Measurements from ENCODE around the gene SLC25A34.
"Not testable (repeated sequence)": the region's sequence is repeated elsewhere in the genome, so short reads cannot be mapped to it uniquely, and the experiment has no call there.

SLC25A34 gene

GRCh38 chr1:15736038-15736891 lies at the start of gene SLC25A34:
Gene SLC25A34, plus strand, starts transcription at chr1:15736258. Its CDS starts 228 bp downstream, at chr1:15736486.
- DNase-seq (ENCODE audit: low spot score), result no peak

DNA sequence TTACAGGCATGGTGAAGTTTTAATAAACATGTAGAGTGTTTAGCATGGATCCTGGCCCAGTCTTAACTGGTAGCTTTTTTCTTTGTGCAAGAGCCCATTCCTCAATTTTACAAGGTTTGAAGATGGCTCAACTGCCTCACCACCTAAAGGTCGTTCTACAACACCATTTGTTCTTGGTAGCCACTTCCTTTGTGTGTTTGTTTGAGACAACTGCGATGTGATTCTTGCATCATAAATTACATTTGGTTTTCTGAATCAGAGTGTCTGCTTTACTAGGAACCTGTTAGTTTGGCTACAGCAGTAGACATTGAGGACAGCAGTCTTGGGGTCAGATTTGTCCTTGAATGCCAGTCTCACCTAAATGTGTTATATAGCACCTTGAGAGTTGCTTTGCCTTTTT lies 48.6 kb upstream of the SLC25A34 start:
- no peak for DNase-seq (ENCODE audit: low spot score)

- no peak for DNase-seq (ENCODE audit: low spot score)
Observed at GRCh38 chr1:15690317-15690716, 45.7 kb upstream of the SLC25A34 start.

GRCh38 chr1:15691434-15692032 lies 44.5 kb upstream of the SLC25A34 start:
- DNase-seq (ENCODE audit: low spot score), result no peak

- no peak for DNase-seq (ENCODE audit: low spot score)
Observed at GRCh38 chr1:15692121-15692682, 43.9 kb upstream of the SLC25A34 start.

GRCh38 chr1:15693371-15693770 lies 42.7 kb upstream of the SLC25A34 start:
- DNase-seq (ENCODE audit: low spot score), result no peak

- peak; percentile 83 for DNase-seq (ENCODE audit: low spot score)
Observed at GRCh38 chr1:15696956-15697521, 39.0 kb upstream of the SLC25A34 start.

- no peak for DNase-seq (ENCODE audit: low spot score)
Observed at GRCh38 chr1:15698201-15698600, 37.9 kb upstream of the SLC25A34 start.

GRCh38 chr1:15699321-15699720 lies 36.7 kb upstream of the SLC25A34 start:
- not testable (repeated sequence) for DNase-seq (ENCODE audit: low spot score)

DNA sequence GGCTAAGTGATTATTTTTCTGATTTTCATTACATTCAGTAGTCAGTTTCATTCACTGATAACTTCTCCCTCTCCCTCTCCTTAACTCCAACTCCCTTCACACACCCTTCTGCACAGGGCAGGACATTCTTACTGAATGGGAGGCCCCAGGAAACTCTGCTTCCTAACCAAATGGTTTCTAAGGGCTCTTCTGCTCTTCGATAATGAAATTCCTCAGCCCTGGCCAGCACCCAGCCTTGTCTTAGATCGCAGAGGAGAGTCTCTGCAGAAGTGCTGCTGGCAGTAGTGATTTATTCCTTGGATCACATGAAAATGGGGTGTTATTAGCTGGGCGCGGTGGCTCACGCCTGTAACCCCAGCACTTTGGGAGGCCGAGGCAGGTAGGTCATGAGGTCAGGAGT lies 35.5 kb upstream of the SLC25A34 start:
- no peak for DNase-seq (ENCODE audit: low spot score)

GRCh38 chr1:15701784-15702183 lies 34.3 kb upstream of the SLC25A34 start:
- no peak for DNase-seq (ENCODE audit: low spot score)

DNA sequence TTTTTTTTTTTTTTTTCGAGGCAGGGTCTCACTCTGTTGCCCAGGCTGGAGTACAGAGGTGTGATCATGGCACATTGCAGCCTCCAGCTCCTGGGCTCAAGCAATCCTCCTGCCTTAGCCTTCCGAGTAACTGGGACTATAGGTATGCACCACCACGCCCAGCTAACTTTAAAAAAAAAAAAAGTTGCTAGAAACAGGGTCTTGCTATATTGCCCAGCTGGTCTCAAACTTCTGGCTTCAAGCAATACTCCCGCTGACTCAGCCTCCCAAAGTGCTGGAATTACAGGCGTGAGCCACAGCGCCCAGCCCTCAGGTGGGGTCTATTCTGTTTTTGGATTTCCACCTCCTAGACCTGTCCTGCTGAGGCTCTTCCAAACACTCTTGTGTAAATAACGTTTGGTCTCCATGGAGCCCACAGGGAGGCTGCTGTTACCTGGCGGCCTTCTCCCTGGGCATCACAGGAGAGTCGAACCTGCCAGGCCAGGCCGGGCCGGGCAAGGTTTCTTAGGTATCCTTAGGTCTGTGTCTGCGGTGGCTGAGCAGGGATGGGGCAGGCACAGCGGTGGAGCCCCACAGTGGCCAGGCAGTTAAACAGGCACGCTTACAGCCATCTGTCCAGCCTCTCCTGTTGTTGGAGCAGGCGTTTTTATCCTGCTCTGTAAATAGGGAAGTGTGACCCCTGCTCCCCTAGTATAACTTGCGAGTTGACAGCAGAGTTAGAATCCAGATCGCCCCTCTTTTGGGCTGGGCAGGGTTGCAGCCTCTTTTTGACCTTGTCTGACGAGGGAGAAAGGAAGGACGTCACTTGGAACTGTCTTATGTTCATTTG lies 33.1 kb upstream of the SLC25A34 start:
- DNase-seq (ENCODE audit: low spot score), result no peak

- DNase-seq (ENCODE audit: low spot score), result no peak
Observed at GRCh38 chr1:15703562-15703961, 32.5 kb upstream of the SLC25A34 start.

- no peak for DNase-seq (ENCODE audit: low spot score)
Observed at GRCh38 chr1:15704526-15705183, 31.4 kb upstream of the SLC25A34 start.

GRCh38 chr1:15705184-15705566 lies 30.9 kb upstream of the SLC25A34 start:
- no peak for DNase-seq (ENCODE audit: low spot score)

GRCh38 chr1:15706751-15707150 lies 29.3 kb upstream of the SLC25A34 start:
- DNase-seq (ENCODE audit: low spot score), result no peak

DNA sequence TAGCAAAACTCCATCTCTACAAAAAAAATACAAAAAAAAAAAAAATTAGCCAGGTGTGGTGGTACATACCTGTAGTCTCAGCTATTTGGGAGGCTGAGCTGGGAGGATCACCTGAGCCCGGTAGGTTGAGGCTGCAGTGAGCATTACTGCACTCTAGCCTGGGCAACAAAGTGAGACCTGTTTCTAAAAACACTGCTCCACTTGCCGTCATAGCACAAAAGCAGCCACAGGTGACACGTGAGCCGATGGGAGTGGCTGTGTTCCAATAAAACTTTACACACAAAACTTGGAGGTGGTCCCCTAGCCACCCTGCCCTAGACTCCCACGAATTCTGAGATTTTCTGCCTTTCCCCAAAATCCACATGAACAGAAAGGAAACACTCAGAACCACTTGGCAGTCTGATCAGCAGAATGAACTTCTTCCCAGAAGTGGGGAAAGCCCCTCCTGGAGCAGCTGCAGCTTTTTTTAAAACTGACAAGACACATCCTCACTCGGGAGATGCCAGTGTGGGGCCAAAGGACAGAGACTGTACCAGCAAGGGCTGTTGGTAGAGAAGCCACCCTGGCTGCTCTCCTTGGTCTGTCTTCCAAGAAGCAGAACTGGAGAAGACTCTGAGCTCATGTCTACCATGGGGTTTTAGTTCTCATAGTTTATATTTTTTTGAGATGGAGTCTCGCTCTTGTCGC lies 28.7 kb upstream of the SLC25A34 start:
- DNase-seq (ENCODE audit: low spot score), result no peak

DNA sequence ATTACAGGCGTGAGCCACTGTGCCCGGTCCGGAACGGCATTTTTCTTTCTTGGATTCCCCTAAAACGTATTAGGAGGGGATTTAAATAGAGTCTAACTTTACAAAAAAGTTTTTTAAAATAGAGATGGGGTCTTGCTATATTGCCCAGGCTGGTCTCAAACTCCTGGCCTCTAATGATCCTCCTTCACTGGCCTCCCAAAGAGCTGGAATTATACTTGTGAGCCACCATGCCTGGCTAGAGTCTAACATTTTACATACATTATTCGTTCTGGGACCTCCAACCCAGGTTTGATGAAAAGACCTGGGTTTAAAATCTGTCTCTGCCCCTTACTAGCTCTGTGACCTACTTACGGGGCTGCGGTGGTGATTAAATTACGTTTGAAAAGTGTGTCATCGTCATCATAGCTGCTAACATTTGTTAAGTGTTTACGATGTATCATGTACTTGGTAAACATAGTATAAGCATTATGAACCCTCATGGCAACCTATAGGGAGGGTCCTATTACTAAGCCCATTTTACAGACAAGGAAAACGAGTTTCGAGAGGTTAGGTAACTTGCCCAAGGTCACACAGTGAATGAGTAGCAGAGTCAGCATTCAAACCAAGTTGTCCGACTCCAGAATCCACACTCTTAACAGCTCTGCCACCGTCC lies 27.4 kb upstream of the SLC25A34 start:
- DNase-seq (ENCODE audit: low spot score), result no peak

- DNase-seq (ENCODE audit: low spot score), result no peak
Observed at GRCh38 chr1:15709226-15709625, 26.8 kb upstream of the SLC25A34 start.

DNA sequence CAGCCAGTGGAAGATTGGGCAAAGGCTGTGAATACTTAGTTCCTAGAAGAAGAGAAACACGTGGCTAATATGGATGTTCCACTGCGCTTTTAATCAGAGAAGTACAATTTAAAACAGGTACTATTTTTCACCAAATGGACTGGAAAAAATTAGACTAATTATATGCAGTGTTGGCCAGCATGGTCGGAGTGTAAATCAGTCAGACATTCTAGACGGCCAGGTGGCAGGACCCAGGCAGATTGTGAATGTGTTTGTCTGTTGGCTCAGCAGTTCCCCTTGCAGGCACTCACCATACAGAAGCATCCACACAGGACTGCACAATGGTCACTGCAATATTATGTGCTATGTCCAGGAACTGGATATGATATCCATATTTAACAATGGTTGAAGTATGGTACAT lies 23.9 kb upstream of the SLC25A34 start:
- DNase-seq (ENCODE audit: low spot score), result no peak

Measured in germinal center (tissue), 1 donor.